Measurements from ENCODE around the gene BCL2A1. TPM values are rescaled to one million over a fixed set of nuclear protein-coding genes. Genes with fewer than 3 reads are reported as not detected.

Gene BCL2A1
- total RNA-seq, 2 experiments from 2014 or later: 12.0 to 13.8 TPM

DNA sequence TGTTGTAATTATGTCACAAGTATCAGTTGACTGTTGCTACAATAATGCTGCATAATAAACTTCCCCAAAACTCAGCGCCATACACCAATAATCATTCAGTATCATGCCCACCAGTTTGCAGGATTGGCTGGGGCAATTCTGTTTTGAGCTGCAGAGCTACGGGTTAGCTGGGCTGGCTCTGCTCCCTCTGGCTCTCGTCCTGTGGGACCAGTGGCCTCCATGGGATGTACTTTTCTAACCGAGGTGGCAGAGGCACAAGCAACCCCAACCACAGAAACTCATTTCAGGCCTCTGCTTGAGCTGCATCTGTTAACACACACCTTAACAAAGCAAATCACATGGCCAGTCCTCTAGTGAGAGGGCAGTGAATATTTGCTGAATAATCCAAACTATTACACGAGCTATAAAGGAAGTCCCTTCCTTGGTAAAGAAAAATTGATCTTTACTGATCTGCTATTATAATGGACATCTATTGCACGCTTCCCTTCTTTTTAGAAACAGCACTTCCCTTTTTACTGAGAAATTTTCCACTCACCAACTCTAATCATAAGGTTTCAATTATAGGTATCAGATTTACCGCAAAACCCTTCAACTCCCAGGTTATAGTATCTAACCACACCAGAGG lies 10.9 kb upstream of the BCL2A1 start:
- Mint-ChIP-seq H3K4me1 (peaks cover 21% of the 10 kb centered on the region), H3K27ac (peak overlapping the region; percentile 12), H3K36me3 (no peaks in the 10 kb centered on the region), H3K27me3 (no peaks in the 10 kb centered on the region), H3K9me3 (ENCODE audit: low read depth) (no peaks in the 10 kb centered on the region), H3K4me3 (no peak overlapping the region)
- DNase-seq: peak; percentile 51
- peak; percentile 42 for ATAC-seq
- CTCF ChIA-PET: interaction anchor here (0.6 to 1.6 kb wide), 4 partner anchors 11 to 53 kb away, joined by 3 to 6 read pairs (median 4); no protein-coding TSS in a partner anchor

DNA sequence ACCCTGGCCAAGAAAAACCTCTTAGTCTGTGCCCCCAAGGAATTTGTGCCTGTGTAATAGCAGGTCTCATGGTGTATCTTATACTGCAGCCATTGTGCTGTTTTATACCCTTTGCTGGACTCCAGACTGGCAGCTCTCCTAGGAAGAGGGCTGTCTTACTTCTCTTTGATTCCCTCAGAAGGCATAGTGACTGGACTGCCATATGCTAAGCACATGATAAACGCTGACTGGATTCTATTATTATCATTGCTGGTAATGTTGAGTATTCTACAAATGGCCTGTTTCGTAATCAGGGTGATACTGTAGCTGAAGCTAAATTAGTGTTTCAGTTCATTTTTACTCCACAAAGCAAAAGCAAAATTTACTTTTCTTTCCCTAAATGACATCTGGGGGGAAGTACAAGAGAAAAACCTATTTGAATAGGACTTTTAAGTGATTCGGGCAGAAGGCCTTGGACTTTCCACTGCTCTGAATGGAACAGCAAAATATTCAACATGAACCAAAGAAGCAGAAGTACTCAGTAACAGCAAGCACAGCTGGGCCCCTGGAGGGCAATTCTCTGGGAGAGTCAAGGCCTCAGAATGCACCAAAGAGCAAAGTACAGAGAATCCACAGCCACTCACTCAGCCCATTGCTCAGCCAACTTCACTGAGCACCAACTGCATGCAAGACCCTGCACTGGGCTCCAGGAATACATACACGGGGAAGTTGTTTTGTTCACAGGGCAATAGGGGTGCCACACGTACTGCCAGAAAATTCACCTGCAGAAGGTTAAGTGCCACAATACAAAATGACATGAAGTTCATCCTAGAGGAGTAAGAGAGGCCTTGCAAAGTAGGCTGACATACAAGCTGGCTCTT lies 7.9 kb upstream of the BCL2A1 start:
- Mint-ChIP-seq H3K27ac (no peak overlapping the region), H3K9me3 (ENCODE audit: low read depth) (no peaks in the 10 kb centered on the region), H3K27me3 (no peaks in the 10 kb centered on the region), H3K4me1 (peaks cover 21% of the 10 kb centered on the region), H3K36me3 (no peaks in the 10 kb centered on the region), H3K4me3 (no peak overlapping the region)
- DNase-seq (no peak), ATAC-seq (no peak)
- CTCF ChIA-PET: interaction anchor here (0.8 to 2.0 kb wide), 3 partner anchors 11 to 84 kb away, joined by 3 to 8 read pairs (median 3); no protein-coding TSS in a partner anchor

DNA sequence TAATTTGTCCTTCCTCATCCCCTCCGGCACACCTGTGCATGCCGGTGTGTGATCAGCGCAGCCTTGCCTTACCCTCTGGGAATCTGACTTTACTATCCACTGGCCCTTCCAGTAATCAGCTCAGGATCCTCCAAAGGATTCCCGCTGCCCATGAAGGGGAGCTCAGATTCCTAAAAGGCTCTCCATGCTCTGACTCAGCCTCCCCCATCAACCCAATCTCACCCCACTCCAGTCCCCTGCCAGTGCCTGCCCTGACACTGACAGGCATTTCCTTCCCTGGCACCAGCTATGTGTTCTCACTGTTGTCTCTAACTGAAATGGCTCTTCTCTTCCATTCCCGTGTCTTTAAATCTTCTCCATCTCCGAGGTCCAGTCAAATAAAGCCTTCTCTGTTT lies 7.3 kb upstream of the BCL2A1 start:
- Mint-ChIP-seq H3K4me1 (peaks cover 27% of the 10 kb centered on the region), H3K27me3 (no peaks in the 10 kb centered on the region), H3K27ac (no peak overlapping the region), H3K9me3 (ENCODE audit: low read depth) (no peaks in the 10 kb centered on the region), H3K4me3 (no peak overlapping the region), H3K36me3 (no peaks in the 10 kb centered on the region)
- DNase-seq: no peak
- no peak for ATAC-seq
- CTCF ChIA-PET: interaction anchor here (0.8 to 2.0 kb wide), 2 partner anchors 10 to 15 kb away, joined by 3 to 8 read pairs; no protein-coding TSS in a partner anchor

DNA sequence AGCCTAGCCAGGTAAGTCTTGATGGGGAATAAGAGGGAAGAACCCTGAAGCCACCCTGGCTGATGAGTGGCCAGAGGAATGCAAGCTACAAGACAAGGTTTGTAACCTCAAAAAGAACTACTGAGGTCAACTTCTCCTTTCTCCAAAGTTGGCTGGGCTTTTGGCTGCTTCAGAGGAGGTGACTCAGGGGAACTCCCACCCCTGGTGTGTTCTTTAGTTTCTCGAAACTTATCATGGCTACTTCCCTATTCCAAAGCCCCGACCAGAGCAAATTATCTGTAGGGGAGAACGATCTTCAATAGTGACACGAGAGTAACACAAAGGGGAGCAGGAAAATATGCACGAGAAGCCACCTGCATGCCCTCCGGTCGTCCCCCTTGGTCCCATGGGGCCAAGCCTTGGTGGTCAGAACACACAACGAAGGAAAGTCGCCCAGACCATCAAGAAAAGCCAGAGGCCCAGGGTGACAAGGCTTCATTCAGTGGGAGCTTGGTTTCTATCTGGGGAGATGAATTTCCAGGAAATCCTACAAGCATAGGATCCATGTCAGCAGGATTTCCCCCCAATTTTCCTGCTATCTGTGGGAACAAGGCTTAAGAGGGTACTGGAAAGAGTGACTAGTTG lies 6.5 kb upstream of the BCL2A1 start:
- Mint-ChIP-seq H3K36me3 (no peaks in the 10 kb centered on the region), H3K4me3 (no peak overlapping the region), H3K9me3 (ENCODE audit: low read depth) (no peaks in the 10 kb centered on the region), H3K27ac (no peak overlapping the region), H3K4me1 (peaks cover 32% of the 10 kb centered on the region), H3K27me3 (no peaks in the 10 kb centered on the region)
- ATAC-seq: no peak
- DNase-seq: no peak
- CTCF ChIA-PET: interaction anchor here (0.8 to 2.0 kb wide), 2 partner anchors 10 to 16 kb away, joined by 3 to 8 read pairs; no protein-coding TSS in a partner anchor

DNA sequence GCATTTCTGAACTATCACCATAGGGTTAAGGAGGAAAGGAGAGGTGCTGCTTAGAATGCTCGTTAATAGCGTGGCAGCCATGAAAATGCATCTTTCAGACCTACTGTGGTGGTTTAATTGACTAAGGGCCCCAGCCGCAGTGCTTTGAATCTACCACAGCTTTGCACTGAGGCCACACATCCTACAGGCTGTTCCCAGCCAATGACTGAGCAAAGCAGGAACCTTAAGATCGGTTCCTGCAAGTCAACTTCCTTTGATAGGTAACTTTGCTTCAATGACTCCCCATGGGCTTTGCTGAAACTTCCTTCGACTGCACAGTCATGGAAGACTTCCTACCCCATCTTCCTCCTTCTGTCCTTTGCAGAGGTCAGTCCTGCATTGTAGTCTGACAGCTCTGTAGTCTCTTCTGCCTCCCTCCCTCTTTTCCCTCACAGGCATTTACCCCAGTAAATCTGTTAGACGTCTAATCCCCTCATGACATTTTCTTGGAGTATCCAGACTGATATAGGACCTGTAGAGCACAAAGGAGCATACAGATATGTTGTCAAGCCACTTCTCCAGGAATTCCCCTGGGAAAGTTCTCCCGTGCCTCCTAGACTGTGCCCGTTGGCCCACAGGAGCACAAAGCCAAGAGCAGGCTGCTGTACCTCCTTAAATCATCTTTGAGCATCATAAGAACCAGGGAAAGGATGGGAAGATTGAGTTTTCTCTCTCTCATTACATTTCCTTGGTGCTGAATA lies 2.6 kb upstream of the BCL2A1 start:
- no peak overlapping the region for H3K4me3 Mint-ChIP-seq
- no peak for ATAC-seq
- H3K27ac Mint-ChIP-seq: no peak overlapping the region

DNA sequence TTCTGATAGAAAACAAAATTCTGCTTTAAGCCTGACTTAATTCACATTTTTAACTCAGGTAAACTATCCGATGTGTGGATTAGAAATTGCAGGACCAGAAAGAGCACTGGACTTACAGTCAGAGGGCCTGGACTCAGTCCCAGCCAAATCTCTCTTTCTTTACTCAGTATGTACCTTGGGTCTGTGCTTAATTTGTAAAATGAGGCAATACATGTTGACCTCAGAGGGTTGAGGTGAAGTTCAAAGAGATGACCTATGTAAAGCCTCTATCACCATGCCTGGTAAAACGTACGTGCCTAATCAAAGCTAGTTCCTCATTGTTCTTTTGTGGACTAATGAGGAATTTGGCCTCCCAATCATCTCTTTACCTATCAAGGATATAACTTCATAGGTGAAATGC lies 1.9 kb upstream of the BCL2A1 start:
- peaks cover 38% of the 10 kb centered on the region for H3K4me1 Mint-ChIP-seq
- peaks cover 2% of the 10 kb centered on the region for H3K36me3 Mint-ChIP-seq
- H3K9me3 Mint-ChIP-seq (ENCODE audit: low read depth): no peaks in the 10 kb centered on the region
- DNase-seq (no peak), ATAC-seq (no peak)
- no peaks in the 10 kb centered on the region for H3K27me3 Mint-ChIP-seq
- H3K27ac Mint-ChIP-seq: no peak overlapping the region
- H3K4me3 Mint-ChIP-seq: no peak overlapping the region
- CTCF ChIA-PET: interaction anchor here (0.7 kb wide), 1 partner anchor 21 kb away, joined by 3 read pairs; no protein-coding TSS in a partner anchor

More for the DNA sequence above, 2.6 kb upstream of the BCL2A1 start:
- H3K9me3 Mint-ChIP-seq (ENCODE audit: low read depth): no peaks in the 10 kb centered on the region
- peaks cover 35% of the 10 kb centered on the region for H3K4me1 Mint-ChIP-seq
- no peaks in the 10 kb centered on the region for H3K27me3 Mint-ChIP-seq
- no peaks in the 10 kb centered on the region for H3K36me3 Mint-ChIP-seq
- CTCF ChIA-PET: interaction anchor here (0.7 to 1.6 kb wide), 2 partner anchors 22 to 593 kb away, joined by 3 read pairs; no protein-coding TSS in a partner anchor
- peak; percentile 66 for DNase-seq

DNA sequence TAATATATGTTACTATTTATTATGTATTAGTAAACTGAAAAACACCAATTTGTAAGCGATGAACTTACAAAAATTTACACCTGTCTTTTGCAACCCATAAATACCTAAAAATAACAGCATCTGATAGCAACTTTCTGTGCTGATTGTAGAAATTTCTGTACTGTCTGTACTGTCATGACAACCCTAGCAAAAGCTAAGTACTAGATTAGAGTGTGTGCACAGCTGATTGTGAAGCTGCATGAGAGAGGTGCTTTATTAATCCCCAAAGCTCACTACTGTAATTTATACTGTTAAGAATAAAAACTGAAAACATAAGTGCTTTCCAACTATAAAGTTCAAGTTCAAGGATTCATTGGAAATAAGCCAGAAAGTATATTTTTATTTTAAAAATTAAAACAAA lies 815 bp downstream of the BCL2A1 start:
- Mint-ChIP-seq H3K4me1 (peaks cover 62% of the 10 kb centered on the region), H3K4me3 (peak overlapping the region; percentile 84), H3K27ac (peak overlapping the region; percentile 67), H3K36me3 (peaks cover 6% of the 10 kb centered on the region), H3K27me3 (no peaks in the 10 kb centered on the region), H3K9me3 (ENCODE audit: low read depth) (no peaks in the 10 kb centered on the region)
- ATAC-seq (no peak), DNase-seq (no peak)
- CTCF ChIA-PET: no interaction called here

DNA sequence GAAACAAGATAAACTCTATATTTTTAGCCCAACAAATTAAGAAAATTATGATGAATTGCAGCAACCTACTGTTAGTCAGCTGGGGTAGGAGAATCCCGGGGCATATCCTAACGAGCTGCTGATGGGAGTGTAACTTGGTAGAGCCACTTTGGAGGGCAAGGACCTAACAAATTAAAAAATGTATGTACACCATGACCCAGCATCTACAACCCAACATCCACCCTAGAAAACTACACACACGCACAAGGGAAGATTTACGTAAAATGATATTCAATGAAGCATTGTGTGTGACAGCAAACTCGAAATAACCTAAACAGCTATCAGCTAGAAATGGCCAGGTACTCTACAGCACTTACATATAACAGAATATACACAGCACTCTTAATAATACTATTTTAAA lies 1.9 kb downstream of the BCL2A1 start:
- Mint-ChIP-seq H3K4me3 (peak overlapping the region; percentile 79), H3K27ac (peak overlapping the region; percentile 91), H3K36me3 (peaks cover 9% of the 10 kb centered on the region), H3K4me1 (peaks cover 68% of the 10 kb centered on the region), H3K27me3 (no peaks in the 10 kb centered on the region), H3K9me3 (ENCODE audit: low read depth) (no peaks in the 10 kb centered on the region)
- DNase-seq (no peak), ATAC-seq (no peak)
- CTCF ChIA-PET: interaction anchor here (2.5 kb wide), 1 partner anchor 23 kb away, joined by 7 read pairs; no protein-coding TSS in a partner anchor

DNA sequence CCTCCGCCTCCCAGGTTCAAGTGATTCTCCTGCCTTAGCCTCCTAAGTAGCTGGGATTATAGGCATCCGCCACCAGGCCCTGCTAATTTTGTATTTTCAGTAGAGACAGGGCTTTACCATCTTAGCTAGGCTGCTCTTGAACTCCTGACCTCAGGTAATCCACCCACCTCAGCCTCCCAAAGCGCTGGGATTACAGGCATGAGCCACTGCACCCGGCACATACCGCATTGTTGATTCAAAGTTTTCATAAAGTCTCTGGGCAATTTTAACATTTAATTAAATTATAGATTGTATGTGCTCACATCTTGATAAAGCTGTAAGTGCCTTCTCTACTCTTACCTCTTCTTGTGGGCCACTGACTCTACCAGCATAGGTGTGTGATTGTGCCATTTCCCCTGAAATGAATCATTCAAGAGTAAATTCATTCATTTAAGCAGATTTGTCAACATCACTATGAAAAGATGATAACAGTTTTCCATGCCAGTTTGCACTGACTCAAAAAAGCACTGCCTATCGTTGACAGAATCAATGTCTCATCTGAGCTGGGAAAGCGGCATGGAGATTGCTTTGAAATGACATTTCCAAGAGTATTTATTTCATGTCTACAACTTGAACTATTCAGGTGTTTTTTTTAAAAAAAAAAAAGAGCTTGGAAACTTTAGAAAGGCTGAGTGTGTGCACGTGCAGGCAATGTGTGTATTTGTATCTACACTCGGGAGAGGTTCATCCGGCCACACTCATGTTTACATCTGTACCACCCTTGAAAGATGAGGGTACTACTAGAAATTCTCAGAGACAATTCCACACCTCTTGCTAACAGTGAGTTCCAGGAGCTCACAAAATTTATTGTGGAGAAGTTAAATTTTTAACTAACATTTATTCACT lies 3.5 kb downstream of the BCL2A1 start:
- CTCF ChIA-PET: interaction anchor here (0.7 to 2.5 kb wide), 12 partner anchors 9 to 114 kb away, joined by 3 to 10 read pairs (median 4); partner anchors contain the start of genes MTHFS and ZFAND6
- Mint-ChIP-seq H3K4me1 (peaks cover 60% of the 10 kb centered on the region), H3K9me3 (ENCODE audit: low read depth) (peaks cover 2% of the 10 kb centered on the region), H3K27ac (peak overlapping the region; percentile 91), H3K36me3 (peaks cover 12% of the 10 kb centered on the region), H3K27me3 (no peaks in the 10 kb centered on the region), H3K4me3 (peak overlapping the region; percentile 79)
- DNase-seq (peak; percentile 55), ATAC-seq (peak; percentile 43)

DNA sequence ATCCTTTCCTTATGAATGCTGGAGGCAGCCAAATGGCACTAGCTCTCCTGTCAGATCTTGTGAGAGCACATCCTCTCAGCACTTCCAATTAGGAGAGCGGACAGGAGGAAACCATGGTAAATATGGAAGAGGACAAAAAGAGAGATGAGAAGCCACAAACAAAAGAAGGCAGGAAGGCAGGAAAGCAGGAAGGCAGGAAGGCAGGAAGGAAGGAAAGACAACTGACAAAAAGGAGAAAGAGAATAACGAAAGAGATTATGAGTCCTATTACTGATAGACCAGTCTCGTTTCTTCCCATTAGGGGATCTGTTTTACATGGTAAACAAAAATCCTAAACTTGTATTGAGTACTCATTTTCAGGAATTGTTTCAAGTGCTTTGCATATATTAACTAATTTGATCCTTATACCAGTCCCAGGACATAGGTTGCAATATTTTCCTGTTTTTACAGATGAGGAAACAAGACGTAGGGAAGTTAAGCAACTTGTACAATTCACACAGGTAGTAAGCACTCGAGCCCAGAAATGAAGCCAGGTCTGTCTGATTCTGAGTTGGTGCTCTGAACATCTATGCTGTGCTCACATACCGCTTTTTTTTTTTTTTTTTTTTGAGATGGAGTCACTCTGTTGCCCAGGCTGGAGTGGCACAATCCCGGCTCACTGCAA lies 4.2 kb downstream of the BCL2A1 start:
- H3K9me3 Mint-ChIP-seq (ENCODE audit: low read depth): peaks cover 2% of the 10 kb centered on the region
- peak overlapping the region; percentile 63 for H3K4me3 Mint-ChIP-seq
- H3K36me3 Mint-ChIP-seq: peaks cover 12% of the 10 kb centered on the region
- no peaks in the 10 kb centered on the region for H3K27me3 Mint-ChIP-seq
- peaks cover 65% of the 10 kb centered on the region for H3K4me1 Mint-ChIP-seq
- CTCF ChIA-PET: interaction anchor here (0.7 to 1.9 kb wide), 7 partner anchors 8 to 70 kb away, joined by 3 to 10 read pairs (median 4); partner anchors contain the start of gene MTHFS
- ATAC-seq (no peak), DNase-seq (no peak)
- peak overlapping the region; percentile 91 for H3K27ac Mint-ChIP-seq

DNA sequence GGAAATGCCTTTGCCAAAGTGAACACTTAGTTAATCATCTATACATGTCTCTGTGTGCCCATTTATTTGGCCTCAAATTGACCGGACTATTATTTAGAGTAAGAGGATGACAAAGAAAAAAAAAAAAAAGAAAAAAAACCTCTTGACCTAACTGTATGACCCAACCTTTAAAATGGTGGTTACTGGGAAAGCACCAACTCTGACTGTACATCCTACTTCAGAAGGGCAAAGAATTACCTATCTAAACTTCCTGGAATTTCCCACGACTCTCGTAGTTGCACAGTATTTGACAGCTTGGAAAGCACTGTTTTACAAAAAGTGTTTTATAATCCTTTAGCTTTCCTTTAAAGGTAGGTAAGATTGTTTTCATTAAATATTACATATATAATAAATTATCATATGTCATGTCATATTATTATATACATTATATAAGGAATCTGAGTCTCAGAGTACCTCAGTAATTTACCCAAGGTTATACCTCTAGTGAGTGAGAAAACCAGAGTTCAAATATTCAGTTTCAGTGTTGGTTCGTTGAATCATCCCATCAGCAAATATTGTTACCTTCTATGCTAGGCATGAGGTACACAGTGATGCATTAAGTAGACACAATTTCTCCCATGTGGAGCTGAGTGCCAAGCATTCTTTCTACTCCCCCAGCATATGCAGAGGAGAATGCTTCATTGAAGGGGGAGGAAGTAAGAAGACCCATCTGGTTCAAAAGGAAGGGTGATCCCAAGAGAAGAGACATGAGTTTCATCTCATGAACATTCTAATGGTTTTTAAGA lies 5.0 kb downstream of the BCL2A1 start:
- Mint-ChIP-seq H3K4me3 (peak overlapping the region; percentile 63), H3K27me3 (no peaks in the 10 kb centered on the region), H3K4me1 (peaks cover 58% of the 10 kb centered on the region), H3K36me3 (peaks cover 12% of the 10 kb centered on the region), H3K9me3 (ENCODE audit: low read depth) (peaks cover 2% of the 10 kb centered on the region), H3K27ac (peak overlapping the region; percentile 91)
- CTCF ChIA-PET: interaction anchor here (0.9 to 1.6 kb wide), 2 partner anchors 11 to 27 kb away, joined by 3 to 4 read pairs; no protein-coding TSS in a partner anchor
- ATAC-seq: no peak
- no peak for DNase-seq

Measured in activated CD8-positive, alpha-beta memory T cell treated with anti-CD3 and anti-CD28 coated beads, Interleukin-2, amount 10 ng/mL, durations not matched to agents 7 days and 5 days (primary cell).